ENCODE data around the gene PPFIBP2. TPM values are rescaled to one million over a fixed set of nuclear protein-coding genes. Genes with fewer than 3 reads are reported as not detected.

Gene PPFIBP2
- total RNA-seq, 4 donors from 2014 or later = 26.4 to 33.3 (median 29.1) TPM

- no peak for TF ChIP-seq CTCF (IDR thresholded peaks at IDR 0.05; ENCODE audit: low read depth)
Measured at GRCh38 chr11:7572001-7572712, 58.4 kb downstream of the PPFIBP2 start.

GRCh38 chr11:7573193-7573557 lies 59.4 kb downstream of the PPFIBP2 start:
- TF ChIP-seq CTCF (IDR thresholded peaks at IDR 0.05; ENCODE audit: low read depth) = no peak

- no peak for TF ChIP-seq CTCF (IDR thresholded peaks at IDR 0.05; ENCODE audit: low read depth)
Measured at GRCh38 chr11:7573558-7574296, 59.9 kb downstream of the PPFIBP2 start.

GRCh38 chr11:7574491-7575130 lies 60.8 kb downstream of the PPFIBP2 start:
- no peak for TF ChIP-seq CTCF (IDR thresholded peaks at IDR 0.05; ENCODE audit: low read depth)

- no peak for TF ChIP-seq CTCF (IDR thresholded peaks at IDR 0.05; ENCODE audit: low read depth)
Measured at GRCh38 chr11:7575841-7576725, 62.3 kb downstream of the PPFIBP2 start.

- no peak for TF ChIP-seq CTCF (IDR thresholded peaks at IDR 0.05; ENCODE audit: low read depth)
Measured at GRCh38 chr11:7576726-7577290, 63.0 kb downstream of the PPFIBP2 start.
